ENCODE data around the gene WDR87.

DNA sequence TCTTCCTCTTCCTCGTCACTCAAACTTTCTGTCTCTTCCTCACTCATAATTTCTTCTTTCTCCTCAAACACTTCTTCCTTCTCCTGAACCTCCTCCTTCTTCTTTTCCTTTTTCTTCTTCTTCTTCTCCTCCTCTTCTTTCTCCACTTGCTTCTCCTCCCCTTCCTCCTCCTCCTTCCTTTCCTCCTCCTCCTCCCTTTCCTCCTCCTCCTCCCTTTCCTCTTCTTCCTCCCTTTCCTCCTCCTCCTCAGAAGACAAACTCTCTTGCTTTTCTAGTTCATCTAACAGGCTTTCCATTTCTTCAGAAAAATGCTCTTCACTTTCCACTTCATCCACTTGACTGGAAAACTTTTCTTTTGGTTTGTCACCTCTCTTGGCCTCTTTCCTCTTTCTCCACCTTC is 19.8 kb downstream of the WDR87 start:
- TF ChIP-seq POLR2AphosphoS5 (IDR thresholded peaks at IDR 0.05; ENCODE audit: low read depth, low read length), result no peak
- TF ChIP-seq TAF1 (IDR thresholded peaks at IDR 0.05; ENCODE audit: borderline replicate concordance, insufficient read depth, low read length), result no peak
- TF ChIP-seq, protein P1, sequence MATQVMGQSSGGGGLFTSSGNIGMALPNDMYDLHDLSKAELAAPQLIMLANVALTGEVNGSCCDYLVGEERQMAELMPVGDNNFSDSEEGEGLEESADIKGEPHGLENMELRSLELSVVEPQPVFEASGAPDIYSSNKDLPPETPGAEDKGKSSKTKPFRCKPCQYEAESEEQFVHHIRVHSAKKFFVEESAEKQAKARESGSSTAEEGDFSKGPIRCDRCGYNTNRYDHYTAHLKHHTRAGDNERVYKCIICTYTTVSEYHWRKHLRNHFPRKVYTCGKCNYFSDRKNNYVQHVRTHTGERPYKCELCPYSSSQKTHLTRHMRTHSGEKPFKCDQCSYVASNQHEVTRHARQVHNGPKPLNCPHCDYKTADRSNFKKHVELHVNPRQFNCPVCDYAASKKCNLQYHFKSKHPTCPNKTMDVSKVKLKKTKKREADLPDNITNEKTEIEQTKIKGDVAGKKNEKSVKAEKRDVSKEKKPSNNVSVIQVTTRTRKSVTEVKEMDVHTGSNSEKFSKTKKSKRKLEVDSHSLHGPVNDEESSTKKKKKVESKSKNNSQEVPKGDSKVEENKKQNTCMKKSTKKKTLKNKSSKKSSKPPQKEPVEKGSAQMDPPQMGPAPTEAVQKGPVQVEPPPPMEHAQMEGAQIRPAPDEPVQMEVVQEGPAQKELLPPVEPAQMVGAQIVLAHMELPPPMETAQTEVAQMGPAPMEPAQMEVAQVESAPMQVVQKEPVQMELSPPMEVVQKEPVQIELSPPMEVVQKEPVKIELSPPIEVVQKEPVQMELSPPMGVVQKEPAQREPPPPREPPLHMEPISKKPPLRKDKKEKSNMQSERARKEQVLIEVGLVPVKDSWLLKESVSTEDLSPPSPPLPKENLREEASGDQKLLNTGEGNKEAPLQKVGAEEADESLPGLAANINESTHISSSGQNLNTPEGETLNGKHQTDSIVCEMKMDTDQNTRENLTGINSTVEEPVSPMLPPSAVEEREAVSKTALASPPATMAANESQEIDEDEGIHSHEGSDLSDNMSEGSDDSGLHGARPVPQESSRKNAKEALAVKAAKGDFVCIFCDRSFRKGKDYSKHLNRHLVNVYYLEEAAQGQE (IDR thresholded peaks at IDR 0.05; ENCODE audit: insufficient read depth in 1 of 2, low read depth in 2 of 2, low read length in 2 of 2), result no peak
- TF ChIP-seq SIN3A (IDR thresholded peaks at IDR 0.05; ENCODE audit: borderline replicate concordance, insufficient read depth, low read length), result no peak
- no peak for TF ChIP-seq FOXP2 (optimal IDR thresholded peaks at IDR 0.05; ENCODE audit: borderline replicate concordance, extremely low read depth, extremely low read length, insufficient read depth)
